GM18951 (cell line): ENCODE measurements around the gene MYH14.

Experiments used
- POLR2A ChIP-seq: IDR thresholded peaks from 4 replicates; pipeline ENCODE4 v1.6.1; 2011; ENCODE audit warnings: mild to moderate bottlenecking; ENCODE audit not compliant: insufficient read length, insufficient read depth; ENCODE audit errors: extremely low read depth
- in situ Hi-C: fragments of 300-500 bp; cut with MboI; formaldehyde crosslinking; loops from one replicate; pipeline ENCODE4 v1.12.0; 2022; ENCODE audit warnings: low sequenced_read_pairs, mixed read lengths, inconsistent platforms; ENCODE audit not compliant: unreplicated experiment

MYH14 gene

GRCh38 chr19:50244695-50245094 is 41.3 kb downstream of the MYH14 start:
- in situ Hi-C loops: no loop called here
- TF ChIP-seq POLR2A: no peak

- in situ Hi-C loops: no loop called here
- no peak for TF ChIP-seq POLR2A
These were observed 45.0 kb downstream of the MYH14 start for GRCh38 chr19:50248413-50248812.

- no peak for TF ChIP-seq POLR2A
- in situ Hi-C loops: no loop called here
These were observed 45.4 kb downstream of the MYH14 start for GRCh38 chr19:50248826-50249225.

DNA sequence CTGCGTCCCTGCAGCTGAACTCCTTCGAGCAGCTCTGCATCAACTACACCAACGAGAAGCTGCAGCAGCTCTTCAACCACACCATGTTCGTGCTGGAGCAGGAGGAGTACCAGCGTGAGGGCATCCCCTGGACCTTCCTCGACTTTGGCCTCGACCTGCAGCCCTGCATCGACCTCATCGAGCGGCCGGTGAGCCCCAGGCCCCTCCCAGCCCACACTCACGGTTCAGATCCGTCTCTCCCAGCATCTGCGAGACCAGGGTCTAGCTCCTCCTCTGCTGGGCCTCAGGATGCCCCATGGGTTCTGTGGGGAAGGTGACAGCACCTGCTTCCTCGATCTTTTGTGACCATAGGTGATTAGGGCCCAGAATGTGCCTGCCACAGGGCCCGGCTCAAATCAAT is 46.2 kb downstream of the MYH14 start:
- in situ Hi-C loops: no loop called here
- TF ChIP-seq POLR2A: no peak

DNA sequence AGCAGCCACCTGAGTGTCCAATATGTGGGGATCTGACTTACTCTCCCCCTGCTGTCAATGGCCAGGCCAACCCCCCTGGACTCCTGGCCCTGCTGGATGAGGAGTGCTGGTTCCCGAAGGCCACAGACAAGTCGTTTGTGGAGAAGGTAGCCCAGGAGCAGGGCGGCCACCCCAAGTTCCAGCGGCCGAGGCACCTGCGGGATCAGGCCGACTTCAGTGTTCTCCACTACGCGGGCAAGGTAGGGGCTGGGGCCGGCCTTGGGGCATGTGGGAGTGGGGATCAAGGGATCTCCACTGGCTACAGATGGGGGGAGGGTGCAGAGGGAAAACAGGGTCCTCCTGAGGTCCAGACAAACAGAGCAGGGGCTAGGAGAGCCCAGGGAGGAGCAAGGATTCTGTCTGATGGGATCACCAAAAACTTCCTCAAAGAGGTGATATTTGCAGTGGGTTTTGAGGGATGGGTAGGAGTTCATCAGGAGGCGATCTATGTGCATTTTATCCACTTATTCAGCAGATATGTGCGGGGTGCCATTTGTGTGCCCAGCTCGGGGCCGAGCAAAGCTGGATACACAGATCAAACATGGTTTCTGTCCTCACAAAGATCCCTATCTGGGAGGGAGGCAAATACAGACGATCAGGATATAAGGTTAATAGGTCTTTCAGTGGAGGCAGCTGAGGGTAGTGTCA is 47.2 kb downstream of the MYH14 start:
- in situ Hi-C loops: no loop called here
- no peak for TF ChIP-seq POLR2A

- TF ChIP-seq POLR2A: no peak
- in situ Hi-C loops: no loop called here
These were observed 48.9 kb downstream of the MYH14 start for GRCh38 chr19:50252111-50252886.

- in situ Hi-C loops: no loop called here
- no peak for TF ChIP-seq POLR2A
These were observed 49.5 kb downstream of the MYH14 start for GRCh38 chr19:50252887-50253268.

GRCh38 chr19:50255115-50255514 is 51.7 kb downstream of the MYH14 start:
- in situ Hi-C loops: no loop called here
- TF ChIP-seq POLR2A: no peak

DNA sequence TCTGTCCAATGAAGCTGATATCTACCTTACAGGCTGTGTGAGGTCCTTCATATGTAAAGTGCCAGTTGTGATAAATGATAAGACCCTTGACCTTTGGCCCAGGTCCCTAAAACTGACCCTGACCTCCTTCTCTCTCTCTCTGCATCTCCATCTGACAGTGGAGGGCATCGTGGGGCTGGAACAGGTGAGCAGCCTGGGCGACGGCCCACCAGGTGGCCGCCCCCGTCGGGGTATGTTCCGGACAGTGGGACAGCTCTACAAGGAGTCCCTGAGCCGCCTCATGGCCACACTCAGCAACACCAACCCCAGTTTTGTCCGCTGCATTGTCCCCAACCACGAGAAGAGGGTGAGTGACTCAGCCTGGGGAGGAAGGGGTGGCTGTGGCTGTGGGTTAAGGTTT is 53.7 kb downstream of the MYH14 start:
- TF ChIP-seq POLR2A: no peak
- in situ Hi-C loops: no loop called here

GRCh38 chr19:50258918-50259372 is 55.5 kb downstream of the MYH14 start:
- in situ Hi-C loops: no loop called here
- no peak for TF ChIP-seq POLR2A

- in situ Hi-C loops: loop anchor here (10.0 kb wide), 1 partner anchor 87 kb away; no protein-coding TSS in a partner anchor
- TF ChIP-seq POLR2A: no peak
These were observed 58.1 kb downstream of the MYH14 start for GRCh38 chr19:50261446-50261970.

GRCh38 chr19:50263176-50263575 is 59.8 kb downstream of the MYH14 start:
- no peak for TF ChIP-seq POLR2A
- in situ Hi-C loops: loop anchor here (10.0 kb wide), 1 partner anchor 88 kb away; no protein-coding TSS in a partner anchor

DNA sequence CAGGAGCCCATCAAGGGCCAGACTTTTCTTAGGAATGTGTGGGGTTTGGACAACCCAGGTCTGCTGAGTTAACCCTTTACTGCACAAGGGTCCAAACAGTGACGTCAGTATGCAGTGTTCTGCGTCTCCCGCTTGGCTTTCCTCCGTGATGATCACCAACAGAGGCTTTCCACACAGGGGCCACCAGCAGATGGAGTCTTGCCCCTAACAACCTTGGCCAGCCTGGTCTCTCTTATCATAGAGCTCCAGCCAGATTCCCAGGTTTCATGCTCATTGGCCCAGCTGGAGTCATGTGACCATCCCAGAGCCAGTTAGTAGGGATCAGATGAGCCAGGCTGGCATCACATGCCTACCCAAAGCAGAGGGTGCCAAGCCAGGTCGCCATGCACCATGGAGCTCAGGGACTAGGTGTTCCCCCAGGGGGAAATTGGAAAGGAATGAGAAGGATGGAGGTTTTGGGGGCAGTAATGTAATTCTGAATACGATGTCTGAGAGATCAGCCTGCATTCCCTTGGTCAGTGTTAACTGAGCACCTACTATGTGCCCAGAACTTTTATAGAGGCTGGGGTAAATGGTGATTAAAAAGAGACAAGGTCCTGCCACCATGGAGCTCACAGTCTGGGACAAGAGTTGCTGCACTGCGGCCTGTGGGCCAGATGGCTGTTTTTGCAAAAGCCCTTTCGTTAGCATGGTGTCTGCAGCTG is 61.2 kb downstream of the MYH14 start:
- TF ChIP-seq POLR2A: no peak
- in situ Hi-C loops: loop anchor here (10.0 kb wide), 1 partner anchor 90 kb away; no protein-coding TSS in a partner anchor
